BLaER1 (cell line): ENCODE data around the gene TMEM259.

ENCODE experiments used
- H3K27ac ChIP-seq: shearing (Covaris generic); formaldehyde crosslinking; 2 replicates; pipeline ENCODE4 v1.8.1; 2022
- H3K27me3 ChIP-seq: shearing (Covaris generic); formaldehyde crosslinking; 2 replicates; pipeline ENCODE4 v1.8.1; 2022
- H3K36me3 ChIP-seq: shearing (Covaris generic); formaldehyde crosslinking; 2 replicates; pipeline ENCODE4 v1.8.1; 2022
- H3K4me1 ChIP-seq: shearing (Covaris generic); formaldehyde crosslinking; 2 replicates; pipeline ENCODE4 v1.8.1; 2022
- H3K4me2 ChIP-seq: shearing (Covaris generic); formaldehyde crosslinking; 2 replicates; pipeline ENCODE4 v1.8.1; 2022
- H3K4me3 ChIP-seq: shearing (Covaris generic); formaldehyde crosslinking; 2 replicates; pipeline ENCODE4 v1.8.1; 2022
- H3K9ac ChIP-seq: shearing (Covaris generic); formaldehyde crosslinking; 2 replicates; pipeline ENCODE4 v1.8.1; 2022
- H3K9me3 ChIP-seq: shearing (Covaris generic); formaldehyde crosslinking; 2 replicates; pipeline ENCODE4 v1.8.1; 2022
- H4K20me1 ChIP-seq: shearing (Covaris generic); formaldehyde crosslinking; 2 replicates; pipeline ENCODE4 v1.8.1; 2022
- Cebpa-rat ChIP-seq: shearing (Covaris generic); IDR thresholded peaks from 2 replicates; pipeline ENCODE4 v1.8.1; 2022

Gene TMEM259

GRCh38 chr19:995051-995827, 25.7 kb downstream of the TMEM259 start:
- H3K9me3 ChIP-seq = no peaks in the 10 kb centered on the region
- peaks cover 28% of the 10 kb centered on the region for H3K4me1 ChIP-seq
- H3K9ac ChIP-seq = no peak overlapping the region
- TF ChIP-seq Cebpa-rat = no peak
- no peak overlapping the region for H3K4me3 ChIP-seq
- H3K4me2 ChIP-seq = peak overlapping the region; percentile 67
- no peak overlapping the region for H3K27ac ChIP-seq
- H3K36me3 ChIP-seq = peaks cover 43% of the 10 kb centered on the region
- H4K20me1 ChIP-seq = peaks cover 64% of the 10 kb centered on the region
- peaks cover 59% of the 10 kb centered on the region for H3K27me3 ChIP-seq

GRCh38 chr19:994516-994915, 26.4 kb downstream of the TMEM259 start:
- H3K27me3 ChIP-seq = peaks cover 52% of the 10 kb centered on the region
- H3K9ac ChIP-seq = no peak overlapping the region
- peaks cover 29% of the 10 kb centered on the region for H3K4me1 ChIP-seq
- H3K27ac ChIP-seq = no peak overlapping the region
- no peaks in the 10 kb centered on the region for H3K9me3 ChIP-seq
- no peak overlapping the region for H3K4me3 ChIP-seq
- peaks cover 69% of the 10 kb centered on the region for H4K20me1 ChIP-seq
- no peak for TF ChIP-seq Cebpa-rat
- H3K4me2 ChIP-seq = peak overlapping the region; percentile 21
- H3K36me3 ChIP-seq = peaks cover 50% of the 10 kb centered on the region

GRCh38 chr19:993831-994393, 27.0 kb downstream of the TMEM259 start:
- Histone ChIP-seq H3K4me2 (no peak overlapping the region), H3K27me3 (peaks cover 46% of the 10 kb centered on the region), H3K4me3 (no peak overlapping the region), H3K36me3 (peaks cover 54% of the 10 kb centered on the region), H3K27ac (no peak overlapping the region), H4K20me1 (peaks cover 74% of the 10 kb centered on the region), H3K4me1 (peaks cover 35% of the 10 kb centered on the region), H3K9ac (no peak overlapping the region), H3K9me3 (no peaks in the 10 kb centered on the region)
- TF ChIP-seq Cebpa-rat = no peak

GRCh38 chr19:993361-993830, 27.5 kb downstream of the TMEM259 start:
- no peak overlapping the region for H3K9ac ChIP-seq

GRCh38 chr19:992670-993055, 28.3 kb downstream of the TMEM259 start:
- Histone ChIP-seq H3K36me3 (peaks cover 65% of the 10 kb centered on the region), H3K9ac (no peak overlapping the region), H4K20me1 (peaks cover 75% of the 10 kb centered on the region), H3K4me1 (peaks cover 46% of the 10 kb centered on the region), H3K4me2 (no peak overlapping the region), H3K27me3 (peaks cover 33% of the 10 kb centered on the region), H3K27ac (no peak overlapping the region), H3K9me3 (no peaks in the 10 kb centered on the region), H3K4me3 (no peak overlapping the region)
- TF ChIP-seq Cebpa-rat = no peak

More at GRCh38 chr19:993361-993830, 27.5 kb downstream of the TMEM259 start:
- H3K27me3 ChIP-seq = peaks cover 40% of the 10 kb centered on the region
- TF ChIP-seq Cebpa-rat = no peak
- peaks cover 41% of the 10 kb centered on the region for H3K4me1 ChIP-seq
- peaks cover 58% of the 10 kb centered on the region for H3K36me3 ChIP-seq
- H3K4me3 ChIP-seq = no peak overlapping the region
- no peaks in the 10 kb centered on the region for H3K9me3 ChIP-seq
- peaks cover 74% of the 10 kb centered on the region for H4K20me1 ChIP-seq
- no peak overlapping the region for H3K27ac ChIP-seq
- H3K4me2 ChIP-seq = no peak overlapping the region

- Histone ChIP-seq H3K27me3 (peaks cover 27% of the 10 kb centered on the region), H3K9me3 (no peaks in the 10 kb centered on the region), H3K36me3 (peaks cover 71% of the 10 kb centered on the region), H3K27ac (no peak overlapping the region), H4K20me1 (peaks cover 75% of the 10 kb centered on the region), H3K9ac (no peak overlapping the region), H3K4me3 (no peak overlapping the region), H3K4me1 (peaks cover 49% of the 10 kb centered on the region), H3K4me2 (no peak overlapping the region)
- TF ChIP-seq Cebpa-rat = no peak
Measured at GRCh38 chr19:991932-992669, 28.8 kb downstream of the TMEM259 start.

- no peak overlapping the region for H3K9ac ChIP-seq
- peaks cover 78% of the 10 kb centered on the region for H3K36me3 ChIP-seq
- peaks cover 45% of the 10 kb centered on the region for H3K4me1 ChIP-seq
- H4K20me1 ChIP-seq = peaks cover 78% of the 10 kb centered on the region
- no peak for TF ChIP-seq Cebpa-rat
- no peak overlapping the region for H3K4me3 ChIP-seq
- H3K9me3 ChIP-seq = no peaks in the 10 kb centered on the region
- H3K27me3 ChIP-seq = peaks cover 20% of the 10 kb centered on the region
- H3K4me2 ChIP-seq = no peak overlapping the region
- H3K27ac ChIP-seq = no peak overlapping the region
Measured at GRCh38 chr19:991174-991931, 29.6 kb downstream of the TMEM259 start.

GRCh38 chr19:990746-991145, 30.2 kb downstream of the TMEM259 start:
- peaks cover 77% of the 10 kb centered on the region for H4K20me1 ChIP-seq
- H3K36me3 ChIP-seq = peaks cover 84% of the 10 kb centered on the region
- H3K27me3 ChIP-seq = peaks cover 14% of the 10 kb centered on the region
- no peak overlapping the region for H3K4me2 ChIP-seq
- peaks cover 38% of the 10 kb centered on the region for H3K4me1 ChIP-seq
- TF ChIP-seq Cebpa-rat = no peak
- H3K4me3 ChIP-seq = no peak overlapping the region
- no peak overlapping the region for H3K9ac ChIP-seq
- H3K27ac ChIP-seq = no peak overlapping the region
- H3K9me3 ChIP-seq = no peaks in the 10 kb centered on the region

GRCh38 chr19:990119-990571, 30.8 kb downstream of the TMEM259 start:
- Histone ChIP-seq H4K20me1 (peaks cover 77% of the 10 kb centered on the region), H3K36me3 (peaks cover 87% of the 10 kb centered on the region), H3K4me1 (peaks cover 38% of the 10 kb centered on the region), H3K4me3 (no peak overlapping the region), H3K9ac (no peak overlapping the region), H3K27me3 (peaks cover 8% of the 10 kb centered on the region), H3K27ac (no peak overlapping the region), H3K4me2 (no peak overlapping the region), H3K9me3 (no peaks in the 10 kb centered on the region)
- no peak for TF ChIP-seq Cebpa-rat
